SU-DHL-6 (cell line): ENCODE measurements around the gene BMPR1A.

Source experiments
- H2AFZ ChIP-seq: fragments of 200-600 bp; sonication (generic); 2 replicates; pipeline ENCODE4 v1.6.1; 2014; ENCODE audit warnings: low read depth, mild to moderate bottlenecking, moderate library complexity, mixed read lengths, antibody characterized with exemption, low read length; ENCODE audit not compliant: severe bottlenecking
- H3F3A ChIP-seq: fragments of 200-600 bp; shearing (Covaris generic); 2 replicates; pipeline ENCODE4 v1.6.0; 2016; ENCODE audit warnings: antibody characterized with exemption, mild to moderate bottlenecking; ENCODE audit not compliant: insufficient read depth
- H3K27ac ChIP-seq: fragments of 200-600 bp; sonication (generic); 2 replicates; pipeline ENCODE4 v1.5.1; 2016; ENCODE audit warnings: low read depth, mild to moderate bottlenecking, low read length, moderate library complexity, mixed read lengths
- H3K27me3 ChIP-seq: fragments of 200-600 bp; sonication (generic), shearing (Covaris generic); 2 replicates; pipeline ENCODE4 v1.6.0; 2014; ENCODE audit warnings: mild to moderate bottlenecking, low read length
- H3K36me3 ChIP-seq: fragments of 200-600 bp; sonication (generic); 2 replicates; pipeline ENCODE4 v1.6.1; 2014; ENCODE audit warnings: mild to moderate bottlenecking, low read length, mixed read lengths
- H3K4me2 ChIP-seq: fragments of 300-600, 200-600 bp; shearing (Covaris generic), sonication (generic); 2 replicates; pipeline ENCODE4 v1.6.0; 2014; ENCODE audit warnings: low read length, low read depth, mild to moderate bottlenecking; ENCODE audit not compliant: poor library complexity, severe bottlenecking
- H3K4me3 ChIP-seq: fragments of 200-600 bp; sonication (generic); 2 replicates; pipeline ENCODE4 v1.5.1; 2014; ENCODE audit warnings: antibody characterized with exemption, low read length, mild to moderate bottlenecking, mixed read lengths; ENCODE audit not compliant: insufficient read depth, poor library complexity, severe bottlenecking
- H3K79me2 ChIP-seq: fragments of 200-600 bp; sonication (generic); 2 replicates; pipeline ENCODE4 v1.6.1; 2014; ENCODE audit warnings: mild to moderate bottlenecking, low read length, moderate library complexity; ENCODE audit not compliant: insufficient read depth
- H3K9ac ChIP-seq: fragments of 200-600 bp; sonication (generic); 2 replicates; pipeline ENCODE4 v1.7.0; 2014; ENCODE audit warnings: mild to moderate bottlenecking, low read length
- H3K9me2 ChIP-seq: fragments of 200-600 bp; sonication (generic); replicated peaks from 2 replicates; pipeline ENCODE4 v1.6.1; 2014; ENCODE audit warnings: low read length; ENCODE audit not compliant: insufficient read depth
- H3K9me3 ChIP-seq: fragments of 200-600 bp; sonication (generic); 2 replicates; pipeline ENCODE4 v1.6.1; 2014; ENCODE audit warnings: low read length, mixed read lengths; ENCODE audit not compliant: insufficient read depth
- H4K20me1 ChIP-seq: fragments of 200-600 bp; sonication (generic); 2 replicates; pipeline ENCODE4 v1.6.1; 2014; ENCODE audit warnings: low read depth, mild to moderate bottlenecking, antibody characterized with exemption, low read length, moderate library complexity, mixed read lengths
- EZH2phosphoT487 ChIP-seq: fragments of 200-600 bp; sonication (generic), shearing (Covaris generic); conservative IDR thresholded peaks from 2 replicates; pipeline ENCODE4 v1.6.1; 2018; ENCODE audit warnings: mild to moderate bottlenecking, antibody characterized with exemption, low read length, moderate library complexity, mixed read lengths
- TF ChIP-seq, protein P1 (sequence below): fragments of 200-600 bp; sonication (generic); IDR thresholded peaks from one replicate; pipeline ENCODE4 v1.5.1; 2017; ENCODE audit warnings: antibody characterized with exemption, mild to moderate bottlenecking, low read length, moderate library complexity; ENCODE audit not compliant: insufficient read depth, poor library complexity, severe bottlenecking

Gene BMPR1A

DNA sequence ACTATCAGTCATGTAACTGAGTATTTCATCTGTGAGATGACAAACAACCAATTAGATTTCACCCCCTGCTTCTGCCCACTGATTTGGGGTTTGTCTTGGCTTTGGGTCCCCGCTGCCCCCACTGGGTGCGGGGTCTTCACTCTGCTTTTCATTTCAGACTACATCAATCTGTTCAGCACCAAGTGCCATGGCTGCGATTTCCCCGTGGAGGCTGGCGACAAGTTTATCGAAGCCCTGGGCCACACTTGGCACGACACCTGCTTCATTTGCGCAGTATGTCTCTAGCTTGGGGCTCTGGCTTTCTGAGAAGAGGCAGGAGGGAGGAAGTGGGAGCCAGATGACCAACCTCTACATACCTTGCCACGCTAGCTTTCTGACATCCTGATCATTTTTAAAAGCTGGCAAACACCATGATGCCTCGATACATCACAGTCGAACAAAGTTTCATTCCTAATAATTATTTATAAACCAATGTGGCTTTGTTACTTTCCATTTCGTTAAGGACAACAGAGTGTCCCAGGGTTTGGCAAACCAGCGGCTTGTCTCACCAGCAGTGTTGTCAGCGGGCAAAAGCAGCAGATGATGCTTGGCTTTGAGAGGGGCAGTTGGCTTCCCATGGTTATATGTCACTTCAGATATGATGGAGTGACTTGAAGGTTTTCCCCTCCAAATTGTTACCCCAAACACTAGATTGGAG lies 30.3 kb upstream of the BMPR1A start:
- no peak overlapping the region for H3K27ac ChIP-seq
- H3K9ac ChIP-seq: no peak overlapping the region
- no peaks in the 10 kb centered on the region for H3K9me2 ChIP-seq
- no peaks in the 10 kb centered on the region for H4K20me1 ChIP-seq
- H3F3A ChIP-seq: no peaks in the 10 kb centered on the region
- no peaks in the 10 kb centered on the region for H3K9me3 ChIP-seq
- H3K27me3 ChIP-seq: no peaks in the 10 kb centered on the region; the same call in 1 of the 2 replicates
- H3K79me2 ChIP-seq: no peaks in the 10 kb centered on the region
- H3K4me3 ChIP-seq: no peak overlapping the region
- no peak overlapping the region for H2AFZ ChIP-seq
- TF ChIP-seq, protein P1, sequence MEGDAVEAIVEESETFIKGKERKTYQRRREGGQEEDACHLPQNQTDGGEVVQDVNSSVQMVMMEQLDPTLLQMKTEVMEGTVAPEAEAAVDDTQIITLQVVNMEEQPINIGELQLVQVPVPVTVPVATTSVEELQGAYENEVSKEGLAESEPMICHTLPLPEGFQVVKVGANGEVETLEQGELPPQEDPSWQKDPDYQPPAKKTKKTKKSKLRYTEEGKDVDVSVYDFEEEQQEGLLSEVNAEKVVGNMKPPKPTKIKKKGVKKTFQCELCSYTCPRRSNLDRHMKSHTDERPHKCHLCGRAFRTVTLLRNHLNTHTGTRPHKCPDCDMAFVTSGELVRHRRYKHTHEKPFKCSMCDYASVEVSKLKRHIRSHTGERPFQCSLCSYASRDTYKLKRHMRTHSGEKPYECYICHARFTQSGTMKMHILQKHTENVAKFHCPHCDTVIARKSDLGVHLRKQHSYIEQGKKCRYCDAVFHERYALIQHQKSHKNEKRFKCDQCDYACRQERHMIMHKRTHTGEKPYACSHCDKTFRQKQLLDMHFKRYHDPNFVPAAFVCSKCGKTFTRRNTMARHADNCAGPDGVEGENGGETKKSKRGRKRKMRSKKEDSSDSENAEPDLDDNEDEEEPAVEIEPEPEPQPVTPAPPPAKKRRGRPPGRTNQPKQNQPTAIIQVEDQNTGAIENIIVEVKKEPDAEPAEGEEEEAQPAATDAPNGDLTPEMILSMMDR: no peak
- no peak for TF ChIP-seq EZH2phosphoT487
- H3K4me2 ChIP-seq: no peak overlapping the region
- H3K36me3 ChIP-seq: no peaks in the 10 kb centered on the region

DNA sequence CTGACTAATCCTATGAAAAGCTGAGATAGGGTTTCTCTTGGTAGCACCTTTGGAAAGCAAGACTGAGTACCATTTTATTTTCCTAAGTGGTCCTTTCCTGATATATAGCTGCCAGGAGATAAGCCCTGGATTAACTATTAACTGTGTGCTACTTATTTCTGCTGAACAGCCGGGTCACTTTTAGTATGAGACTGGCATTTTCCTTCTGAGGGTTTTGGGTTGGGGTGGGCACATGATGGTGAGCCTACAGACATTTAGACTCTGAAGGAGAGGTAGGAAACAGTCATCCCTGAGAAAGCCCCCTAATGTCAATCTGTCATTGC lies 29.8 kb upstream of the BMPR1A start:
- TF ChIP-seq, protein P1: no peak
- no peak for TF ChIP-seq EZH2phosphoT487
- Histone ChIP-seq H3K27me3 (no peaks in the 10 kb centered on the region; the same call in 1 of the 2 replicates), H3K9me2 (no peaks in the 10 kb centered on the region), H3K4me3 (no peak overlapping the region), H4K20me1 (no peaks in the 10 kb centered on the region), H3F3A (no peaks in the 10 kb centered on the region), H3K79me2 (no peaks in the 10 kb centered on the region), H3K27ac (no peak overlapping the region), H3K36me3 (no peaks in the 10 kb centered on the region), H3K9me3 (no peaks in the 10 kb centered on the region), H3K9ac (no peak overlapping the region), H2AFZ (no peak overlapping the region), H3K4me2 (no peak overlapping the region)

DNA sequence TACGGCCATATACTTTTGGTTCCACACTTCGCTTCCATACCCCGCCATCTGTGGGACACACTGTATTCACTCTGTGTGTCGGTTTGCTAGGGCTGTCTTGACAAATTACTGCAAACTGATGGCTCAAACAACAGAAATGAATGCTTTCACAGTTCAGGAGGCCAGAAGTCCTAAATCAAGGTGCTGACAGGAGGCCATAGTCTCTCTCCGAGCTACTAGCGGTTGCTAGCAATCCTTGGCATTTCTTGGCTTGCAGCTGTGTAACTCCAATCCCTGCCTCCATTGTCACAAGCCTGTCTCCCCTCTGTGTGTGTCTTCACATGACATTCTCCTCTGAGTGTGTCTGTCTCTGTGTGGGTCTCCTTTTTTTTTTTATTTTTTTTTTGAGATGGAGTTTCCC lies 28.9 kb upstream of the BMPR1A start:
- Histone ChIP-seq H3K4me2 (no peak overlapping the region), H3K36me3 (no peaks in the 10 kb centered on the region), H3K27ac (no peak overlapping the region), H3K9me2 (no peaks in the 10 kb centered on the region), H3K79me2 (no peaks in the 10 kb centered on the region), H3F3A (no peaks in the 10 kb centered on the region), H3K4me3 (no peak overlapping the region), H2AFZ (no peak overlapping the region), H4K20me1 (no peaks in the 10 kb centered on the region), H3K27me3 (no peaks in the 10 kb centered on the region; the same call in 1 of the 2 replicates), H3K9me3 (no peaks in the 10 kb centered on the region), H3K9ac (no peak overlapping the region)
- TF ChIP-seq, protein P1: no peak
